ENCODE measurements around the gene PRAMEF12. TPM values are rescaled to one million over a fixed set of nuclear protein-coding genes. Genes with fewer than 3 reads are reported as not detected.

PRAMEF12 gene
- total RNA-seq, 4 donors from 2014 or later, result not detected

DNA sequence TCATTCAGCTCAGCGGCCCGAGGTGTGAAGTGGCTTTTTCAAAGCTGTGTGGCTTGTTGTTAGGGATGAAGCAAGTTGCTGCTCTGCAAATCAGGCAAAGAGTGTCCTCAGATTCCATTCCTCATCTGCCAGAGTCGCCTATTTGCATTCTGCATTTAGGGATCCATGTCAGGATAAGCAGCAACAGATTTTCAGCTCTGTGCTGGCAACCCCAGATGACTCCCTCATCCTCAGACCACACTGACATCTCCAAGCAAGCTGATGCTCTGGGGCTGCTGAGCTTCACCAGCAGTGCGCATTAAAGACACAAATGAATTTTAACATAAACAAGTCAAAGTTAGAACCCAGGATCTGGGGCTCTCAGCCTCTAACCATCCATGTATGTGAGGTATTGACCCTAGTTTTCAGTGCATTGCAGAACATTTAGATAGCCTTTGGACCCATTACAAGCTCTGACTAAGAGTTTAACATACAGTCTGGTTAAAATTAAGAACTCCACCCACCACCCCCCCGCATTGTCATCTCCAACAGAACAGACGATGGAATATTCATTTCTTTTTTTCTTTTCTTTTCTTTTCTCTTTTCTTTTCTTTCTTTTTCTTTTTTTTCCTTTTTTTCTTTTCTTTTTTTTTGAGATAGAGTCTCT is 16.6 kb upstream of the PRAMEF12 start:
- no peaks in the 10 kb centered on the region for H3K4me1 ChIP-seq
- intact Hi-C loops (cut with DNase I; ENCODE audit: low total_unique reads), result no loop called here
- in situ Hi-C loops (cut with MboI; ENCODE audit: low pct_ligation_motif_present in 1 of 4, low pct_unique_long_range_greater_than_20kb in 1 of 4, low sequenced_read_pairs in 3 of 4), result no loop called here
- no peaks in the 10 kb centered on the region for H3K36me3 ChIP-seq
- no peak overlapping the region for H3K4me3 ChIP-seq
- TF ChIP-seq EP300 (IDR thresholded peaks at IDR 0.05; ENCODE audit: low read depth) (no peak), POLR2A (IDR thresholded peaks at IDR 0.05) (no peak), POLR2AphosphoS5 (IDR thresholded peaks at IDR 0.05) (no peak)
- TF ChIP-seq, protein P1, sequence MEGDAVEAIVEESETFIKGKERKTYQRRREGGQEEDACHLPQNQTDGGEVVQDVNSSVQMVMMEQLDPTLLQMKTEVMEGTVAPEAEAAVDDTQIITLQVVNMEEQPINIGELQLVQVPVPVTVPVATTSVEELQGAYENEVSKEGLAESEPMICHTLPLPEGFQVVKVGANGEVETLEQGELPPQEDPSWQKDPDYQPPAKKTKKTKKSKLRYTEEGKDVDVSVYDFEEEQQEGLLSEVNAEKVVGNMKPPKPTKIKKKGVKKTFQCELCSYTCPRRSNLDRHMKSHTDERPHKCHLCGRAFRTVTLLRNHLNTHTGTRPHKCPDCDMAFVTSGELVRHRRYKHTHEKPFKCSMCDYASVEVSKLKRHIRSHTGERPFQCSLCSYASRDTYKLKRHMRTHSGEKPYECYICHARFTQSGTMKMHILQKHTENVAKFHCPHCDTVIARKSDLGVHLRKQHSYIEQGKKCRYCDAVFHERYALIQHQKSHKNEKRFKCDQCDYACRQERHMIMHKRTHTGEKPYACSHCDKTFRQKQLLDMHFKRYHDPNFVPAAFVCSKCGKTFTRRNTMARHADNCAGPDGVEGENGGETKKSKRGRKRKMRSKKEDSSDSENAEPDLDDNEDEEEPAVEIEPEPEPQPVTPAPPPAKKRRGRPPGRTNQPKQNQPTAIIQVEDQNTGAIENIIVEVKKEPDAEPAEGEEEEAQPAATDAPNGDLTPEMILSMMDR (IDR thresholded peaks at IDR 0.05), result no peak
- H3K27ac ChIP-seq, result no peak overlapping the region
- H3K9me3 ChIP-seq, result no peaks in the 10 kb centered on the region
- WGBS, 2 donors (ENCODE audit: low coverage in 1 of 2), result 72 to 79% methylated on average over 3 to 6 of the region's 6 CpGs
- no peak for DNase-seq
- no peaks in the 10 kb centered on the region for H3K27me3 ChIP-seq

DNA sequence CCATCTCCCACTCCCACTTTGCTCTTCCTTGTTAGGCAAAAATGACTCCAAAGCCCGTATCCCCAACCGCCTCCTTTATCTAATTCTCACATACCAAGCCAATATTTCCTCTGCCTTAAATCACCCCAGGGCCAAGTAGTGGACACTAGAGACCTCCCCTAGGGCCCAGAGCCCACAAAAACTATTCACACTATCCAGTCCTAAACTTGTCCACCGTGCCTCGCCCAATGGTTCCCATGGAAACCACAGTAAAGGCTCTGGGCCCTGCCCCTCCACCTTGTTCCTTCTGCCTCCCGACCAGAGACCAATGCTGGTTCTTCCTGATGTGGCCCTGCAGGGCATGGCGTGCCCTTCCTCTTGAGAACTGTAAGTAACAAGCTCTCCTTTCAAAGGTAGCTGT is 15.7 kb upstream of the PRAMEF12 start:
- H3K4me1 ChIP-seq, result no peaks in the 10 kb centered on the region
- in situ Hi-C loops (cut with MboI; ENCODE audit: low pct_ligation_motif_present in 1 of 4, low pct_unique_long_range_greater_than_20kb in 1 of 4, low sequenced_read_pairs in 3 of 4) (no loop called here), intact Hi-C loops (cut with DNase I; ENCODE audit: low total_unique reads) (no loop called here)
- no peak overlapping the region for H3K27ac ChIP-seq
- no peak for TF ChIP-seq POLR2AphosphoS5 (IDR thresholded peaks at IDR 0.05)
- TF ChIP-seq EP300 (IDR thresholded peaks at IDR 0.05; ENCODE audit: low read depth), result no peak
- TF ChIP-seq POLR2A (IDR thresholded peaks at IDR 0.05), result no peak
- TF ChIP-seq, protein P1 (IDR thresholded peaks at IDR 0.05), result no peak
- WGBS, 2 donors (ENCODE audit: low coverage in 1 of 2), result 60 to 68% methylated on average over 4 to 6 of the region's 6 CpGs
- H3K4me3 ChIP-seq, result no peak overlapping the region
- H3K27me3 ChIP-seq, result no peaks in the 10 kb centered on the region
- H3K9me3 ChIP-seq, result no peaks in the 10 kb centered on the region
- no peak for DNase-seq
- no peaks in the 10 kb centered on the region for H3K36me3 ChIP-seq

DNA sequence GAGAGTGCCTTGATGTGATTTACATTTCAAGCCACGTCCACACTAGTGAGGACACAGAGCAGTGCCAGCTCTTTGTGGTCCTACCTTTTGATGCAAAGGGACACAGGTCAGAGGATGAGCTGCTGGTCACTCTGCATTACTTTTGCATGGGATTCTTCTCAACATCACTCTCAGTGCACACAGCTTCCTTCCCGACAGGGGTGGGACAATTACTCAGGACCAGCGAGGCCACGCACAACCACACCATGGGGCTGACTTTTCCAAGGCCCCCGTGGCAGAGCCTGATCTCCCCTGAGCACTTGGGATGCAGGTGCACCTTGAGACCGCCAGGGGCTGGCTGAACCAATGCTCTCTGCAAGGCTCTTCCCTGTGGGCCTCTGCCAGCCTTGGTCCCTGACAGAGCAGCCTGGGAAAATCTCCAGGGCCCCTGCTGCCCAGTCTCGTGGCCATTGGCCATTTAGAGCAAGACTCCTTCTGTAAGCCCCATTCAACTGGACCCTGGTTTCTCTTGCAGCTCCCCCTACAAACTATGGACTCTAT is 13.2 kb upstream of the PRAMEF12 start:
- H3K9me3 ChIP-seq, result no peaks in the 10 kb centered on the region
- no peaks in the 10 kb centered on the region for H3K27me3 ChIP-seq
- intact Hi-C loops (cut with DNase I; ENCODE audit: low total_unique reads) (no loop called here), in situ Hi-C loops (cut with MboI; ENCODE audit: low pct_ligation_motif_present in 1 of 4, low pct_unique_long_range_greater_than_20kb in 1 of 4, low sequenced_read_pairs in 3 of 4) (no loop called here)
- no peaks in the 10 kb centered on the region for H3K36me3 ChIP-seq
- DNase-seq, result no peak
- WGBS, 2 donors (ENCODE audit: low coverage in 1 of 2), result 71% methylated on average over 7 of the region's 7 CpGs; no CpG with 5 or more reads in 1 of the 2 donors
- H3K27ac ChIP-seq, result no peak overlapping the region
- no peak for TF ChIP-seq POLR2A (IDR thresholded peaks at IDR 0.05)
- TF ChIP-seq, protein P1 (IDR thresholded peaks at IDR 0.05), result no peak
- TF ChIP-seq POLR2AphosphoS5 (IDR thresholded peaks at IDR 0.05), result no peak
- TF ChIP-seq EP300 (IDR thresholded peaks at IDR 0.05; ENCODE audit: low read depth), result no peak
- no peaks in the 10 kb centered on the region for H3K4me1 ChIP-seq
- no peak overlapping the region for H3K4me3 ChIP-seq

DNA sequence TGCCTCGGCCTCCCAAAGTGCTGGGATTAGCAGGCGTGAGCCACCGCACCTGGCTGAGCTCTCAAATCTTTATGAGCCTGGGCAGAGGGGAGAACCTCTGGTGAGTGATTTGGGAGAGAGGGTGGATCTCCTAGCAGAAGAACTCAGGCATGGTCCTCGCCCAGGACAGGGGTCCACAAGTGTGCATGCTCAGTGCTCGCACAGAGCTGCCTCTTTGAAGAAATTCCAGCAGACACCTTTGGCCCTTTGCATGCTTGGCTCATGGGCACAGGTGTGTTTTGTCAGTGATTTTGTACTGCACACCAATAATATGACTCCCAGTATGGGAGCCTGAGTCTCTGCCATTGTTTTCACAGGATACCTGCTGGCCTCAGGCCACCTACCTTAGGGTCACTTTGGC is 11.8 kb upstream of the PRAMEF12 start:
- no peaks in the 10 kb centered on the region for H3K4me1 ChIP-seq
- 80% methylated on average over 5 of the region's 5 CpGs; no CpG with 5 or more reads in 1 of the 2 donors for WGBS, 2 donors (ENCODE audit: low coverage in 1 of 2)
- no peak overlapping the region for H3K4me3 ChIP-seq
- intact Hi-C loops (cut with DNase I; ENCODE audit: low total_unique reads) (no loop called here), in situ Hi-C loops (cut with MboI; ENCODE audit: low pct_ligation_motif_present in 1 of 4, low pct_unique_long_range_greater_than_20kb in 1 of 4, low sequenced_read_pairs in 3 of 4) (no loop called here)
- TF ChIP-seq POLR2AphosphoS5 (IDR thresholded peaks at IDR 0.05) (no peak), EP300 (IDR thresholded peaks at IDR 0.05; ENCODE audit: low read depth) (no peak), POLR2A (IDR thresholded peaks at IDR 0.05) (no peak)
- TF ChIP-seq, protein P1 (IDR thresholded peaks at IDR 0.05), result no peak
- H3K9me3 ChIP-seq, result no peaks in the 10 kb centered on the region
- no peaks in the 10 kb centered on the region for H3K36me3 ChIP-seq
- no peaks in the 10 kb centered on the region for H3K27me3 ChIP-seq
- no peak for DNase-seq
- no peak overlapping the region for H3K27ac ChIP-seq

Data from transverse colon (tissue), 4 donors.